NCI-H748 (cell line): ENCODE measurements around the gene MAP1A.

Experiments
- DNase-seq: peaks from one replicate; lab custom pipeline; 2025; ENCODE audit not compliant: unreplicated experiment; lab: John Stamatoyannopoulos, UW

Gene MAP1A

GRCh38 chr15:43510200-43511011, 7.0 kb upstream of the MAP1A start:
- DNase-seq: peak; percentile 99

- peak; percentile 76 for DNase-seq
Measured at GRCh38 chr15:43511012-43511885, 6.2 kb upstream of the MAP1A start.

- no peak for DNase-seq
Measured at GRCh38 chr15:43513550-43513949, 3.9 kb upstream of the MAP1A start.

- DNase-seq: peak; percentile 37
Measured at GRCh38 chr15:43514241-43515057, 3.0 kb upstream of the MAP1A start.

GRCh38 chr15:43515741-43516140, 1.7 kb upstream of the MAP1A start:
- DNase-seq: no peak

GRCh38 chr15:43516185-43516584, 1.2 kb upstream of the MAP1A start:
- DNase-seq: no peak

GRCh38 chr15:43516801-43517353, 531 bp upstream of the MAP1A start:
- no peak for DNase-seq

- peak; percentile 44 for DNase-seq
Measured at GRCh38 chr15:43518197-43518761, 871 bp downstream of the MAP1A start.

- no peak for DNase-seq
Measured at GRCh38 chr15:43519196-43519595, 1.8 kb downstream of the MAP1A start.

GRCh38 chr15:43520138-43520537, 2.7 kb downstream of the MAP1A start:
- no peak for DNase-seq

- DNase-seq: no peak
Measured at GRCh38 chr15:43521419-43521818, 4.0 kb downstream of the MAP1A start.

- DNase-seq: no peak
Measured at GRCh38 chr15:43522247-43522646, 4.8 kb downstream of the MAP1A start.

- no peak for DNase-seq
Measured at GRCh38 chr15:43523646-43524045, 6.2 kb downstream of the MAP1A start.

GRCh38 chr15:43524254-43524845, 6.9 kb downstream of the MAP1A start:
- DNase-seq: no peak

- no peak for DNase-seq
Measured at GRCh38 chr15:43525131-43525530, 7.7 kb downstream of the MAP1A start.

GRCh38 chr15:43526261-43526930, 9.0 kb downstream of the MAP1A start:
- DNase-seq: no peak

- no peak for DNase-seq
Measured at GRCh38 chr15:43527016-43527801, 9.8 kb downstream of the MAP1A start.

GRCh38 chr15:43527802-43528541, 10.6 kb downstream of the MAP1A start:
- no peak for DNase-seq
